Lower lobe of right lung (tissue), 2 donors: Measurements from ENCODE around the gene PLA2G1B. TPM values are rescaled to one million over a fixed set of nuclear protein-coding genes. Genes with fewer than 3 reads are reported as not detected.

Experiments used
- ATAC-seq, 2 donors: fragments of 200-7000 bp; cut with Tn5 transposase; one replicate each; pipeline ENCODE4 v1.9.1; 2020 to 2022; ENCODE audit warnings: mild to moderate bottlenecking in 2 of 2, moderate library complexity in 2 of 2
- DNase-seq: peaks from one replicate; pipeline ENCODE4 v3.0.0-alpha.2; 2020
- H3K27ac ChIP-seq: fragments of 200-600 bp; one replicate; pipeline ENCODE4 v1.8.0; 2022
- H3K27me3 ChIP-seq: fragments of 200-600 bp; one replicate; pipeline ENCODE4 v1.8.0; 2022; ENCODE audit warnings: low read depth
- H3K36me3 ChIP-seq: fragments of 200-600 bp; one replicate; pipeline ENCODE4 v1.8.0; 2022; ENCODE audit warnings: mild to moderate bottlenecking
- H3K4me1 ChIP-seq: fragments of 200-600 bp; one replicate; pipeline ENCODE4 v1.8.0; 2022
- H3K4me3 ChIP-seq: fragments of 200-600 bp; one replicate; pipeline ENCODE4 v1.8.0; 2022; ENCODE audit warnings: mild to moderate bottlenecking
- H3K9me3 ChIP-seq: fragments of 200-600 bp; one replicate; pipeline ENCODE4 v1.8.0; 2022
- CTCF ChIP-seq: fragments of 200-600 bp; IDR thresholded peaks from one replicate; pipeline ENCODE4 v1.8.0; 2022; ENCODE audit warnings: antibody characterized with exemption, mild to moderate bottlenecking
- intact Hi-C: fragments of 100-400 bp; cut with DNase I; formaldehyde crosslinking; loops from one replicate; pipeline ENCODE4 v1.11.0; 2022
- total RNA-seq: library from RNA; stranded (reverse); fragmentation: NEBNext Ultra II Directional; extraction: Animal tissue kit (Norgen Biotek cat#: 25700); gene quantifications from one replicate; pipeline ENCODE4 v1.2.1, GENCODE V29; 2021
- donor health status: DM: no; HTN: yes; CAD: no; lungs with severe emphysema.

The PLA2G1B gene
- total RNA-seq, 1 donor from 2014 or later: 42.2 TPM

GRCh38 chr12:120301962-120302815 lies 25.4 kb downstream of the PLA2G1B start, which contains the start of gene SIRT4:
Gene SIRT4 (plus strand): TSS chr12:120302321. CDS start chr12:120303562, 1,241 bp downstream.
- no peaks in the 10 kb centered on the region for H3K27me3 ChIP-seq
- peak within 1 kb of the TSS; percentile 62 for H3K4me3 ChIP-seq
- peak; percentile 65 for TF ChIP-seq CTCF
- peaks cover 6% of the 10 kb centered on the region for H3K4me1 ChIP-seq
- ATAC-seq (peak; percentile 97 to 99), DNase-seq (peak; percentile 92)
- intact Hi-C loops: no loop called here
- no peaks in the 10 kb centered on the region for H3K9me3 ChIP-seq
- H3K36me3 ChIP-seq: no peaks in the 10 kb centered on the region
- peak within 1 kb of the TSS; percentile 79 for H3K27ac ChIP-seq

- Histone ChIP-seq H3K36me3 (no peaks in the 10 kb centered on the region), H3K27me3 (no peaks in the 10 kb centered on the region), H3K9me3 (no peaks in the 10 kb centered on the region), H3K27ac (peak within 1 kb of the TSS; percentile 100), H3K4me1 (peaks cover 11% of the 10 kb centered on the region), H3K4me3 (peak within 1 kb of the TSS; percentile 61)
- intact Hi-C loops: no loop called here
- peak; percentile 75 to 76 for ATAC-seq
- peak; percentile 55 for DNase-seq
- TF ChIP-seq CTCF: no peak
These were observed 34.7 kb downstream of the PLA2G1B start, which contains the start of gene RNU4-1 for GRCh38 chr12:120292661-120293531. Gene RNU4-1 (minus strand): TSS chr12:120293237.

GRCh38 chr12:120292411-120292660 lies 35.2 kb downstream of the PLA2G1B start:
- peak; percentile 55 for DNase-seq
- H3K27me3 ChIP-seq: no peaks in the 10 kb centered on the region
- H3K4me3 ChIP-seq: peak overlapping the region; percentile 61
- intact Hi-C loops: no loop called here
- H3K9me3 ChIP-seq: no peaks in the 10 kb centered on the region
- ATAC-seq: peak; percentile 0 to 2
- peak overlapping the region; percentile 100 for H3K27ac ChIP-seq
- TF ChIP-seq CTCF: no peak
- H3K4me1 ChIP-seq: peaks cover 11% of the 10 kb centered on the region
- no peaks in the 10 kb centered on the region for H3K36me3 ChIP-seq

- H3K27ac ChIP-seq: peak overlapping the region; percentile 100
- peaks cover 11% of the 10 kb centered on the region for H3K4me1 ChIP-seq
- H3K9me3 ChIP-seq: no peaks in the 10 kb centered on the region
- H3K4me3 ChIP-seq: peak overlapping the region; percentile 61
- no peaks in the 10 kb centered on the region for H3K27me3 ChIP-seq
- DNase-seq (peak; percentile 57), ATAC-seq (peak; percentile 15 to 42)
- intact Hi-C loops: no loop called here
- H3K36me3 ChIP-seq: no peaks in the 10 kb centered on the region
- TF ChIP-seq CTCF: no peak
These were observed 36.8 kb downstream of the PLA2G1B start for GRCh38 chr12:120290609-120291305.

- intact Hi-C loops: no loop called here
- no peak for ATAC-seq
- TF ChIP-seq CTCF: no peak
- Histone ChIP-seq H3K4me3 (no peak overlapping the region), H3K27me3 (no peaks in the 10 kb centered on the region), H3K9me3 (no peaks in the 10 kb centered on the region), H3K27ac (no peak overlapping the region), H3K36me3 (no peaks in the 10 kb centered on the region), H3K4me1 (peaks cover 7% of the 10 kb centered on the region)
- no peak for DNase-seq
These were observed 40.1 kb downstream of the PLA2G1B start for GRCh38 chr12:120287491-120287890.
